Fibroblast of skin of scalp (primary cell): Measurements from ENCODE around the gene AKR1B15.
"Not testable (repeated sequence)": the region's sequence is repeated elsewhere in the genome, so short reads cannot be mapped to it uniquely, and the experiment has no call there.

ENCODE experiments used
- DNase-seq: peaks from one replicate; pipeline ENCODE4 v3.0.0-alpha.2; 2013

Gene AKR1B15

DNA sequence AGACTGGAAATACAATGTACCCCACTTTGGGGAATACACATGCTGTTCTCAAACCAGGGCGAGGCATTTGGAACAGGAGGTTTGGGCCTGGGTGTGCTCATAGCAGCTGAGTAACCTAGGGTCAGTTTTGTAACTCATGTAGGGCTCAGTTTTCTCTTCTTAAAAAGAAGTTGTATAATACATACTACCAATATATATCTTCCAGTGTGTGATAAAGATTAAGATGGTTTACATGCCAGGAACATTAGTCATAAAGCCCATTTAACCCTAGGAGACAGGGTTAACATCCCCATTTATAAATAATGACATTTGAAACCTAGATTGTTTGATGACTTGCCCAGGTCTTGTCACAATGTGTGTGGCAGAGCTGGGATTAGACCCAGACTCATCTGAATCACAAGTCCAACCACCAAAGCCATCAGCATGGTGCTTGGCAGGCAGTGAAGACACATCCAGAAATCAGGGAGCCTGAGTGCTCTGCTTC lies 15.6 kb upstream of the AKR1B15 start:
- DNase-seq = peak; percentile 29

DNA sequence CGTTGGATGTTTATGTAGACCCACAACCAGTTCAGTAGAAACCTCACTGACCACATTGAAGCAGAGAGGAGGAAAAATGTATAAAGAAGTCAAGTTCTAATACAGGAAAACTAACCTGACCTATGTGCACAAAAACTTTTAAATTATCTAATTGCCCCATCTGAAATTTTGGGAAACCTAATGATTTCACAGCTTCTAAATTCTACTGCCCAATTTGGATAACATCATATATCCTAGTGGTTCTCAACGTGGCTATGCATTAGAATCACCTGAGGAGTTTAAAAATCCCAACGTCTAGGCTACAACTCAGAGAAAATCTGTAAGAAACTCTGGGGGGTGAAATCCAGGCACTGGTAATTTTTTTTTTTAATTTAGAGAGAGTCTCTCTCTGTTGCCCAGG lies 14.3 kb upstream of the AKR1B15 start:
- DNase-seq = no peak

DNA sequence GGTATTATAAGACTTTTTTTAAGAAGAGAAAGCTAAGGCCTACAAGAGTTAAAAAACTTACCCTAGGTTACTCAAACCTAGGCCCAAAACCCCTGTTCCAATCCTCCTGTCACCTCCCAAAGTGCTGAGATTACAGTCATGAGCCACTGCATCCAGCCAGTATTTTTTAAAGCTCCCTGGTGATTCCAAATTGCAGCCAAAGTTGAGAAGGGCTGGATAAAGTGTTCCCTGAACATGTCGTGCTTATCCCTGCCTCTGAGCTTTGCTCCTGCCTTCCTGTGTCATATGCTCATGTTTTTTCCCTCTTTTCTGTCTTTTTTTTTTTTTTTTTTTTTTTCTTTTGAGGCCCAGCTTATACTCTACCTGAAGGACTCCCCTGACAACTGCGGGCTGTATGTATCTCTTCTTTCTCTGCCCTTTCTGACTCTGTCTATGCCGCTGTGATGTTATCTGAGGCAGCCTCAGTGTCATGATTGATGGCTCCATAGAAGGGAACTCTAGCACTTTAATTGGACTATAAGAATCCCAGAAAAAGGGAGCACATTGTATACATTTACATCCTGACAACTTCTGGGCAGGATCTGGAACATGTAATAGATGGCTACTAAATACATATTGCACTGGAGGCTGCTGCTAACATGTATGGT lies 13.5 kb upstream of the AKR1B15 start:
- DNase-seq = no peak

DNA sequence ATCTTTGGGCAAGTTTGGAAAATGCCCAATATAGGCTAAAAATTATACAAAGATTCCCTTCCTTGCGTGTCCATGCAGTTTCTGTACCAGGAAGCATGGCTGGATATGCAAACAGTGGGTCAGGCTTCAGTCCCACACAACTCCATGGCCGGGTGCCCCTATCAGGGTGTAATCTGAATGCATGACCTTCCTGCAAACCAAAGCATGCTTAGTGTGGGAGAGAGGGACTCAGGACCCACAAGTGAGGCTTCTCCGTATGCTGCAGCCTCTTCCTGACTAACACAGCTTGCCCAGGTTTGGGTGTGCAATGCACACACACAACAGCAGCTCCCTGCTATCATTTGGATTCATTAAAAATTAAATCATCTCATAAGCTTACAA lies 13.0 kb upstream of the AKR1B15 start:
- no peak for DNase-seq

DNA sequence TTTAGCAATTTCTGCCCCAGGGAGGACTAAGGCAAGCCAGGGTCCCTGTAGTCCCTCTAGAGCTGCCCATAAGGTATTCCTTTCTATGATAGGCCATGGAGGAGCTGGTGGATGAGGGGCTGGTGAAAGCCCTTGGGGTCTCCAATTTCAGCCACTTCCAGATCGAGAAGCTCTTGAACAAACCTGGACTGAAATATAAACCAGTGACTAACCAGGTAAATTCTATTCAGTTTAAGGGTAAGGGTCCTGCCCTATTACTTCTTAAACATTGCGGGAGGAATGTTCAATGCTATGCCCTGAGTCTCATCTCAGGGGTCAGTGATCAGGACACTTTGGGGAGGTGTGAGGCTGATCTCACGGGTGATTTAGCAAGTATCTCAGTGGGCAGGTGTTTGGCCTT lies 12.4 kb upstream of the AKR1B15 start:
- not testable (repeated sequence) for DNase-seq

DNA sequence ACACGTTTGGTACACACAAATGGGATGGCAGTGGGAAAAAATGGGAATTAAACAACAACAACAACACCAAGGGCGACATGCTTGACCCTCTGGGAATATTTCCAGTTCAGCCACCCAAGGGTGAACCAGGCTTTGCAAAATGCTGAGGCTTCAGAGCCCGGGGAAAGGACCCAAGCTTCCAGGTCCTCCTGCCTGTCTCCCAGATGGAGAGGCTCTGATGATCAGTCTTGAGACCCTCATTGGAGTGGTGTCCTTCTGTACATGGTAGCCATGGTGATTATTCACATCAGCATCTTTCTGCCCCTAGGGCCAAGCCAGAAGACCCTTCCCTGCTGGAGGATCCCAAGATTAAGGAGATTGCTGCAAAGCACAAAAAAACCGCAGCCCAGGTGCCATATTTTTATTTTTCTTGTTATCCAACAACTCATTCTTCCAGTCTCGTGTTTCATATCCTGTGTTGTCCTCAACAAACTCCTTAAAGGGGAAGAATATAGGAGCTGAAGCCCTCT lies 11.6 kb upstream of the AKR1B15 start:
- DNase-seq = not testable (repeated sequence)

DNA sequence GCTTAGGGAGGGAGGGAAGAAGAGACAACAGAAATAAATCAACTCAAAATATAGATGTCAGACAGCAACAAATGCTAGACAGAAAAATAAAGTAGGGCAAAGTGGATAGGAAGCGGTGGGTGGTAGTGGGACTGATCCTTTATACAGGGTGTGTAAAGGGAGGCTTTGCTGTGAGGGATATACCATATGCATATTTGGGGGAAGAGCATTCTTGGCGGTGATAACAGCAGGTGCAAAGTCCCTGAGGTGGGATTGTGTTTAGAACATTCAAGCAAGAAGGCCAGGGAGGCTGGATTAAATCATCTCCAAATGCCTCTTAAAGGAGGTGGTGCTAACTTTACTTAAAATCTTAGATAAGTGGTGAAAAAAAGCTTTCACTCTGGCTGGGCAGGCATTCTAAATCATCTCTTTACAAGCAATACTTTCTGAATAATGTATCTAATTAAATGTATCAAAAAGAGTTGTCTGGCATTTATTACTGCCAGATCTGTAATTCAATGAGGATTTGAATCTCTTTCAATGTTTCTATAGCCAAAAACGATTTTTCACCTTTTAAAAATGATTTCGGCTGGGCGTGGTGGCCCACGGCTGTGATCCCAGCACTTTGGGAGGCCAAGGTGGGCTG lies 9.4 kb upstream of the AKR1B15 start:
- no peak for DNase-seq

DNA sequence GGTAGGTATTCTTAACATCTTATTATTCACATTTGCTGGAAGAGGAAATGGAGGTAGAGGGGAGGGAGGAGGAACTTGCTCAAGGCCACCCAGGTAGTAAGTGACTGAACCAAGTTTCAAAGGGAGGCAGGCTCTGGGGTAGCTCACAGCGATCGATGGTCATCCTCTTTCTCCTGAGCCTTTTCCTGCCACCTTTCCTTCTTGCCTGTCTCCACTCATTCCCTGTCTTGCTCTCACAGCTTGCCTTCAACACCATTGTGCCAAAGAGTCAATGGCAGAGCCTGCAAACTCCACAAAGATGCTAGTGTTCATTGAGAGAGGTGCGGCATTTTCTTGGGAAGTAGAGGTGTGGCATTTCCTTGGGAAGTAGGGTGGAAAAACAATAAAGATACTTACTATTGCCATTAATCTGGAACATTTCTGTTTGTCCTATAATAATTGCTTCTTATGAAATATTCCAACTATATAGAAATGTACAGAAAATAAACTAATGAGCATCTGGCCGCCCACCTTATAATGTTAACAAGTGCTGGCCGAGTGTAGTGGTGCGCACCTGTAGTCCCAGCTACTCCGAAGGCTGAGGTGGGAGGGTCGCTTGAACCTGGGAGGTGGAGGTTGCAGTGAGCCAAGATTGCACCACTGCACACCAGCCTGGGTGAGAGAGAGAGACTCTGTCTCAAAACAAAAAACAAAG lies 7.3 kb upstream of the AKR1B15 start:
- not testable (repeated sequence) for DNase-seq

DNA sequence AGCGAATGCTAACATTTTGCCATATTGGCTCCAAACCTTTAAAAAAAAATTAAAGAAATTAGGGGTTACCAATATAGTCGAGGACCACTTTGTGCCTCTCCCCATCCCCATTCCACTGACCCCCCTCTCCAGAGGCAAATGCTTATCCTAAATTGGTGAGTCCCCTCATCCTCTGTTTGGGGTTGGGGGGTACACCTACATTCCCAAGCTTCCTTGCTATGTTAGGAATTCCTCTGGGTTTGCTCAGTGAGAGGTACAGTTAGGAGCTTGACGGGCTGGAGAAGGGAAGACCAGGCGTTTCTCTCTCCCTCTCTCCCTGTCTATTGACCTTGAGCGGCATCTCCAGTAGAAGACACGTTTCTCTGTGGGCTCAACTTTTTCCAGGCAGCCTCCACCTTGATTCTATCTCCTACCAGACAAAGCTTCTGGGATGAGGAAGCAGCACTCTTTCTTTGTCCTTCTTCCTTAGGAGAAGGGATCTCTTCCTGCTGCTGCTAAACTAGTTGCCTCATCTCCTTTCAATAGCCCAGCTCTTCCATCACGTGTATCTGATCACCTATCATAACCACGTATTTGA lies 6.6 kb upstream of the AKR1B15 start:
- DNase-seq = no peak

DNA sequence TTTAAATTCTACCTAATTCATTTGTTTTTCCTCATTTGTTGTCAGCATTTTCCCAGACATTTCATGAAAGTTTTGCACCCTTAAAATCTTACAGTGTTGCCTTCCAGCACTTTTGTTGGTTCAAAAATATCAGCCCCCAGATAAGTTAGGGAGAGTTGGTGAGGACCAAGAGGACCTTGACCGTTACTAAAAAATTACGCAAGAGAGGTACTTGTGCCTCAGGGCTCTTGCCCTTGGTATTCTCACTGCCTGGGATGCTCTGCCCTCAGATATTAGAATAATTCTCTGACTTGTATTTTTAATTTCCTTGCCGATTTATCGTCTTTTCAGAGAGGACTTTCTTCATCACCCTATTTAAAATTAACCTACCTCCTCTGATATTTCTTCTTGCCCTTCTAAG lies 3.5 kb upstream of the AKR1B15 start:
- DNase-seq = no peak

DNA sequence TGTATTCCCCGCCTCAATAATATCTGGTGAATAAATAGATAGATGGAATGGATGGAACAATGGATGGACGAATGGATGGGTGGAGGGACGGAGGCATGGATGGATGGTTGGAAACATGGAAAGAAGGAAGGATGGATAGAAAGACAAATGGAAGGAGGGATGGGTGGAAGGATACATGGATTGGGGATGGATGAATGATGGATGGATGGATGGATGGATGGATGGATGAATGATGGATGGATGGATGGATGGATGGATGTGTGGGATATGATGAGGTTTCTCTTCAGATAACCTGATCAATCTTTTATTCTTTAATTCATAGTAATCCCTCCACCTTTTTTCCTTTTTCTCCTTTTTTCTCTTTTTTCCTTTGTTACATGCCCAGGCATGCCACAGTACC lies 3.0 kb upstream of the AKR1B15 start:
- DNase-seq = no peak

DNA sequence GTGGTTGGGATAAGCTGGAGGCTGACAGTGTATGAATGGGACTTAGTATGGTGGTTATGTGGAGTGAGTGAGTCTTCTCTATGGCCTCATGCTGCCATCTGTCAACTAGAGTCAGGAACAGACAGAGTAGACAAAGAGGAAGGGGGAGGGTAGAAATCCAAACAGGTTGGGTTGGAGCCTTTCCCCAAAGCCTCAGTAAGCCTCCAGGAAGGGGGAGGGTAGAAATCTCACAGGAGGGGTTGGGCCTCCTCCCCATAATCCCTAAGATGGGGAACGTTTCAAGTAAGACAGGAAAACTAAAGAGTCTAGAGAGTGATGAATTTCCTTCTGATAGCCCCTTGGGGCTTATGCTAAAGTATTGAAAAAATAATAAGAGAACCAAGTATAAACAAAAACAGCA lies 2.0 kb upstream of the AKR1B15 start:
- no peak for DNase-seq

DNA sequence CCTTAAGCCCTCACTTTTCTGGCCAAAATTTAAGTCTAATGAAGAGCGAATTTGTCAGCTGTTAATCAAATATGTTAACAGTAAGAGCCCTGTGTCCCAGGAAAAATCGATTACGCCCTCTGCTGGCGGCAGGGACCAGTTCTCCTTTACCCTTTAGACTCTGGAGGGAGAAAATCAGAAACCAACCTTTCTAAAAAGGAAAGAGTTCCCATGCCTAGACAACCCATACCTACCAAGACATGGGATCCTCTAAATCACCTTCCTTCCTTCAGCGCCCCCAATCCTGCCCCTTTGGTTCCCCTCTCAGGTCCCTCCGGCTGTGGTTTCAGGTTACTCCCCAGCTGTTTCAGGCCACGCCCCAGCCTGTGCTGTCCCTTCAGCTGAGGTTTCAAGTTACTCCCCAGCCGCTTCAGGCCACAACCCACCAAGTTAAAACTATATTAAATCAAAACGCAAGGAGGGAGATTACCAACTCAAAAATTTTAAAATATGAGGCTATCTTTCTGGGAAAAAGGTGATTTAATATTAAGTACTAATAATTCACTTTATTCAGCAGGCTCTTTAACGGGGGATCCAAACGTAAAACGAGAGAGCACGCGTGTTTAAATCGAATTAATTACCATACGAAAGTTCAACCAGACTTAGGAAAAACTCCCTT lies 1.4 kb upstream of the AKR1B15 start:
- DNase-seq = peak; percentile 67

DNA sequence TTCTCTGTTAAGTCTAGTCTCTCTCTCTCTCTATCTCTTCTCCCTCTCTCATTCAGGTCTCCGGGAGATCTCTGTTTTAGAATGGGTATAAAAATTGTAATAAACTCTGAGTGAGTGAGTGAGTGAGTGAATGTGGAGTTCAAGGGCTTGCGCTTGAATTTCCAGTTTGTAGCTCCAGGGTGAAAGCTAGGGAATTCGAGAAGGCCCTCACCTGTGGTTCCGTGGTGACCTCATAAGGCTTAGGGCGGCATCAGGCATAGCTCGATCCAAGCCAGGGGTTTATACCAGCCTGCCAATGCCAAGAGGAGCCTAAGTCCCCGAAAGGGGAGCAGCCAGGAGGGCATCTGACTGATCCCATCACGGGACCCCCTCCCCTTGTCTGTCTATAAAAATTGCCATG lies 456 bp downstream of the AKR1B15 start:
- no peak for DNase-seq

DNA sequence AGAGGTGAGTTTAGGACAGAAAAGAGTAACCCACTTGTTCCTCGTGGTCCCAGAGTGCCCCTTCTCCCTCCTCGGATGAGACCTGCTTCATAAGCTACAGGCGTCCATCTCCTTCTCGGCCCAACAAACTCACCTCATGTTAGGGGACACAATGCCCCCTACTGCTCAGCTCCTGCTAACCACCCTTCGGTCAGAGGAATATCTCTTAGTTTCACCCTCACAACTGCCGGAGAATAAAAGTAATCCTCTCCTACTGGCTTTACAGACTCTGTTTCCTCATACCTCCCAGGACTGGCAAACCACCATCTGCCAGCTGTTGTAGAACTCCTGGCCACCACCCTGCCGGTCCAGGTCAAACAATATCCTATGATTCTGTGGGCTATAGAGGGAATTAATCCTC lies 3.2 kb downstream of the AKR1B15 start:
- no peak for DNase-seq

DNA sequence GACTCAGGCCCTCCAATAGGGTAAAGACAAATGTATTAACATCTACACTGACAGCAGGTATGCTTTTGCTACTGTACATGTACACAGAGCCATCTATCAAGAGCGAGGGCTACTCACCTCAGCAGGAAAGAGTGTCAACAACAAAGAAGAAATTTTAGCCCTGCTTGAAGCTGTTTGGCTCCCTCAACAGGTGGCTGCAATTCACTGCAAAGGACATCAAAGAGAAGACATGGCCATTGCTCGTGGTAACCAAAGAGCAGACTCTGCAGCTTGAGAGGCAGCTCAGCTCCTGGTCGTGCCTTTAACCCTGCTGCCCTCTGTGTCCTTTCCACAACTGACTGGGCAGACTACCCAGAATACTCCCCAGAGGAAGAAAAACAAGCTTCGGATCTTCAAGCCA lies 5.1 kb downstream of the AKR1B15 start:
- no peak for DNase-seq

DNA sequence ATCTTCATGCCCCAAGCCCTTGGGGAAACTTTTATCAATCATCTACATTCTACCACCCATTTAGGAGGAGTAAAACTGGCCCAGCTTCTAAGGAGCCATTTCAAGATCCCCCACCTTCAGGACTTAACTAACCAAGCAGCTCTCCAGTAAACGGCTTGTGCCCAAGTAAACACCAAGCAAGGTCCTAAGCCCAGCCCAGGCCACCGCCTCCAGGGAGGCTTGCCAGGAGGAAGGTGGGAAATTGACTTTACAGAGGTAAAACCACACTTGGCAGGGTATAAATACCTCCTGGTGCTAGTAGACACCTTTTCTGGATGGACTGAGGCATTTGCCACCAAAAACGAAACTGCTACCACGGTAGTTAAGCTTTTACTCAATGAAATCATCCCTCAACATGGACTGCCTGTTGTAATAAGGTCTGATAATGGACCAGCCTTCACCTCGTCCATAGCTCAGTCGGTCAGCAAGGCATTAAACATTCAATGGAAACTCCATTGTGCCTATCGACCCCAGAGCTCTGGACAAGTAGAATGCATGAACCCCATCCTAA lies 5.6 kb downstream of the AKR1B15 start:
- DNase-seq = no peak

DNA sequence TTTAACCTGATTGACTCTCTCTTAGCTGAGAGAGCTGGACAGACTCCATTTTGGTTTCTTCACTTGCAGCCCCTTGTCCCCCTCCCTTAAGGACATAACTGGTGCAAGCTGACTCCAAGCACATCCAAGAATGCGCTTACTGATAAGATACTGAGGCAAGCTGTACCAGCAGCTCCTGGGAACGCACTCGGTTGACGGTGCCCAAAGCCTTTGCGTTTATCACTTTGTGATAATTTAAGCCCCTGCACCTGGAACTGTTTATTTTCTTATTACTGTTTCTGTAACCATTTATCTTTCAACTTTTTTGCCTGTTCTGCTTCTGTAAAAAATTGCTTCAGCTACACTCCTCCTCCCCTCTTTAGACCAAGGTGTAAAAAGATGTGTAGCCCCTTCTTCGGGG lies 8.5 kb downstream of the AKR1B15 start:
- no peak for DNase-seq

DNA sequence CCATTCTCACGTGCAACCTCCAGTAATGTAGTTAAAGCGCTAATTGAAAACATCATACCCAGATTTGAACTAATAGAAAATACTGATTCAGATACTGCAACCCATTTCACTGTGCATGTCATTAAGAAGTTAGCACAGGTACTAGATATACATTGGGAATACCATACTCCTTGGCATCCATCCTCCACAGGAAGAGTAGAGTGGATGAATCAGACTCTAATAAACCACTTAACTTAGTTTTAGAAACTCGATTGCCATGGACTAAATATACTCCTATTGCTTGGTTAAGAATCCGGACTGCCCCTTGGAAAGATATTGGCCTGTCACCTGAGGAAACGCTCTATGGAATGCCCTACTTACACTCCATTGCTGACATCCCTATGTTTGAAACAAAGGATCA lies 9.5 kb downstream of the AKR1B15 start:
- no peak for DNase-seq

DNA sequence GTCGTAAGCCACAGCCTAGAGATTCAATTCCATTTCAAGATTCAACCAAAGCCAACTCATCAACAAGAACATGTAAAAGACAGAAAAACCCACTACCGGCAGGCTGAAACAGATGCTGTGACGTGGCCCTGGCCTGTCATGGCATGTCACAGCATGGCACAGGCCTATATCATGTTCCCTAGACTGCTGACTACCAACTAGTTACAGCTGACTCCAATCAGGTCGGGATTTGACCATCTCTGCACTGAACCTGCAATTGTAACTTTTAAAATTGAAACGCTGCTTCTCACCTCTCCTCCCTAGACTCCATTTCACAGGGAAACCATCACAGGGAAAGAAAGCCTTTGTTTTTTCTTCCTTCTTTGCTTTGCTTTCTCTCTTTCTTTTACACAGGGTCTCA lies 12.7 kb downstream of the AKR1B15 start:
- DNase-seq = not testable (repeated sequence)

DNA sequence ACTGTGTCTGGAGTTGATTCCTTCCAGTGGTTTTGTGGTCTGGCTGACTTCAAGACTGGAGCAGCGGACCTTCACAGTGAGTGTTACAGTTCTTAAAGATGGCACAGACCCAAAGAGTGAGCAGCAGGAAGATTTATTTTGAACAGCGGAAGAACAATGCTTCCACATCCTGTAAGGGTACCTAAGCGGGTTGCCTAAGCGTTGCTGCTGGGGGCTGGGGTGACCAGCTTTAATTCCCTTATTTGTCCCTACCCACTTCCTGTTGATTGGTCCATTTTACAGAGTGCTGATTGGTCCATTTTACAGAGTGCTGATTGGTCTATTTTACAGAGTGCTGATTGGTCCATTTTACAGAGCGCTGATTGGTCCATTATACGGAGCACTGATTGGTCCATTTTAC lies 13.2 kb downstream of the AKR1B15 start:
- DNase-seq = peak; percentile 81

DNA sequence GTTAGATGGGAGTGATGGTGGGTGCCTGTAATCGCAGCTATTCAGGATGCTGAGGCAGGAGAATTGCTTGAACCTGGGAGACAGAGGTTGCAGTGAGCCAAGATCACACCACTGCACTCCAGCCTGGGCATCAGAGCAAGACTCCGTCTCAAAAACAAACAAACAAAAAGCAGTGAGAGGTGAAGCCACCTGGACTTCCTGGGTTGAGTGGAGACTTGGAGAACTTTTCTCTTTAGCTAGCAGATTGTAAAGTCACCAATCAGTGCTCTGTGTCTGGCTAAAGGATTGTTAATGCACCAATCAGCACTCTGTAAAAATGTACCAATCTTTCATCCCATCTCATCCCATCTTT lies 14.5 kb downstream of the AKR1B15 start:
- not testable (repeated sequence) for DNase-seq

DNA sequence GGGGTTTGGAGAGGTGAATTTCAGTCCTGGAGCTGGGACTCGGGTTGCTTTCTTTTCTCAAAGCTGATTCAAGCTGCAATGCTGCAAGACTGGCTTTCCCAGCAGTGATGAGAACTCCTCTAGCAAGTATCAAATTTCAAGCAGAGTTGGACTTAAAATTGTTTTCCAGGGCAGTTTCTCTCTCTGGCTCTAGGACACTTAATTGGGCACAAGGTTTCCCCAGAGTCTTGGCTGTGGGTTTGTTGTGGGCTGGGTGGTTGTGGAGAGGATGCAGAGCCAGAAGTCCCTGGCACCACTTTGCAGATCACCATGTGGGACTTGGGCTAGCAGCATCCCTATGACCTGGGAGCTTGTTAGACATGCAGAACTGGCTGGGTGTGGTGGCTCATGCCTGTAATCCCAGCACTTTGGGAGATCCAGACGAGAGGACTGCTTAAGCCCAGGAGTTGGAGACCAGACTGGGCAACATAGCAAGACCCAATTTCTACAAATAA lies 16.8 kb downstream of the AKR1B15 start:
- no peak for DNase-seq
